Measurements from ENCODE around the gene AK1. TPM values are rescaled to one million over a fixed set of nuclear protein-coding genes. Genes with fewer than 3 reads are reported as not detected.

AK1 gene
- total RNA-seq, 1 experiment from 2014 or later: 61.1 TPM

DNA sequence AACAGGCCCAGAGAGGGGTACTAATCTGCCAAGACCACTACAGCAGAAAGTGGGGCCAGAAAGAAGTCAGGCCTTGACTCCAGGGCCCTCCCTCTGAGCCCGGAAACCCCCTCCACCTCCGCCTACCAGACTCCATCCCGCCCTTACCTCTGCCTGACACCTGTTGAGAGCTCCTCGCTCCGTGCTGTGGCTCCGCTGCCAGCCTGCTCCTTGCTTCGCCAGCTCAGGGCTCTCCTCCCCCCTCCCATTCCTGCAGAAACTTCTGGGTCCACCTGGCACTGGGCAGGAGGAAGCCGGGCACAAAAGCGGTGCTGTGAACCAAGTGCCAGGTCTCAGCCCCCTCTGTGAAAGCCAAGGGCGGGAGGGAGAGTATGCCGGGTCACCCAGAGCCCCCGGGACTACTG, 28.3 kb upstream of the AK1 start:
- CTCF ChIA-PET: interaction anchor here (0.7 kb wide), 1 partner anchor 11 kb away, joined by 3 read pairs; the partner anchor contains the start of gene ST6GALNAC4

More for the DNA sequence above, 28.3 kb upstream of the AK1 start:
- Histone ChIP-seq H3K36me3 (ENCODE audit: control insufficient read depth in 1 of 2, insufficient read depth in 2 of 2, low read length in 2 of 2) (peaks cover 3 to 19% of the 10 kb centered on the region in 2 experiments; a peak in 1 of 4 replicates), H3K4me3 (replicated peaks in 1 of 2; ENCODE audit: low read depth in 1 of 2, low read length in 2 of 2) (no peak overlapping the region), H3K9ac (ENCODE audit: low read length) (no peak overlapping the region), H3K4me2 (ENCODE audit: low read length) (no peak overlapping the region), H4K20me1 (ENCODE audit: insufficient read depth) (no peaks in the 10 kb centered on the region), H3K27ac (ENCODE audit: low read depth, low read length) (no peak overlapping the region), H3K9me2 (ENCODE audit: insufficient read depth) (no peaks in the 10 kb centered on the region), H3K27me3 (ENCODE audit: insufficient read depth, low read length) (no peaks in the 10 kb centered on the region), H3K9me3 (ENCODE audit: control insufficient read depth in 1 of 2, insufficient read depth in 1 of 2, low read depth in 1 of 2, low read length in 2 of 2) (no peaks in the 10 kb centered on the region), H2AFZ (ENCODE audit: low read depth, low read length, poor library complexity, severe bottlenecking) (no peak overlapping the region), H3K4me1 (ENCODE audit: control insufficient read depth in 1 of 2, insufficient read depth in 2 of 2, low read length in 2 of 2) (peaks cover 21 to 40% of the 10 kb centered on the region in 2 experiments), H3K79me2 (ENCODE audit: insufficient read depth, low read length) (no peaks in the 10 kb centered on the region)
- RAD21 ChIA-PET (ENCODE audit: low non-redundant PET in 1 of 2, low total read pairs in 2 of 2, uncharacterized antibody in 2 of 2, unreplicated experiment in 2 of 2): no interaction called here
- DNase-seq (ENCODE audit: low read depth, low spot score): no peak
- TF ChIP-seq EGR1 (IDR thresholded peaks at IDR 0.05; ENCODE audit: low read depth) (no peak), YY1 (IDR thresholded peaks at IDR 0.05; ENCODE audit: extremely low read depth, insufficient replicate concordance, low read depth, low read length) (no peak), REST (IDR thresholded peaks at IDR 0.05; ENCODE audit: low read depth) (no peak), POLR2AphosphoS5 (IDR thresholded peaks at IDR 0.05; ENCODE audit: low read depth, low read length) (no peak), CTCF (IDR thresholded peaks at IDR 0.05 in 2 of 3, conservative IDR thresholded peaks at IDR 0.05 in 1 of 3; ENCODE audit: borderline replicate concordance in 1 of 3, insufficient read depth in 1 of 3, low read depth in 2 of 3, low read length in 2 of 3) (no peak)
- intact Hi-C loops (cut with micrococcal nuclease): no loop called here
- ATAC-seq: no peak; the same call in 1 of the 2 replicates
- POLR2A ChIA-PET: interaction anchor here (0.6 to 1.5 kb wide), 3 partner anchors 10 to 32 kb away, joined by 3 read pairs; partner anchors contain the start of gene ST6GALNAC4
- BruUV-seq (replicated peaks): no TSS peak
